Chondrocyte (in vitro differentiated cells): Measurements from ENCODE around the gene FOXP4. TPM values are rescaled to one million over a fixed set of nuclear protein-coding genes. Genes with fewer than 3 reads are reported as not detected.

Experiments used
- DNase-seq: peaks from one replicate; pipeline ENCODE4 v3.0.0; 2021; ENCODE audit warnings: mixed read lengths, low spot score
- H3K27ac Mint-ChIP-seq: one replicate; pipeline ENCODE4 v1.8.0; 2021; ENCODE audit warnings: mild to moderate bottlenecking, moderate library complexity, mixed read lengths; ENCODE audit not compliant: unreplicated experiment
- H3K27me3 Mint-ChIP-seq: 2 replicates; pipeline ENCODE4 v1.8.0; 2021; ENCODE audit warnings: low read depth, mixed read lengths
- H3K36me3 Mint-ChIP-seq: 2 replicates; pipeline ENCODE4 v1.8.0; 2021; ENCODE audit warnings: low read depth, mixed read lengths
- H3K4me1 Mint-ChIP-seq: 2 replicates; pipeline ENCODE4 v1.8.0; 2021; ENCODE audit warnings: low read depth, mild to moderate bottlenecking, mixed read lengths
- H3K4me3 Mint-ChIP-seq: one replicate; pipeline ENCODE4 v1.8.0; 2021; ENCODE audit warnings: mild to moderate bottlenecking, moderate library complexity, mixed read lengths; ENCODE audit not compliant: unreplicated experiment
- H3K9me3 Mint-ChIP-seq: 2 replicates; pipeline ENCODE4 v1.8.0; 2021; ENCODE audit warnings: low read depth, mixed read lengths
- CTCF ChIP-seq: fragments of 200-600 bp; sonication (generic); IDR thresholded peaks from 2 replicates; pipeline ENCODE4 v1.5.0; 2021; ENCODE audit warnings: antibody characterized with exemption, mild to moderate bottlenecking, moderate library complexity
- total RNA-seq: library from RNA; stranded (reverse); gene quantifications from 3 replicates; pipeline ENCODE4 v1.2.1, GENCODE V29; 2021

Gene FOXP4
- total RNA-seq, 1 donor from 2014 or later, result 18.6 TPM

- H3K4me1 Mint-ChIP-seq, result peaks cover 37% of the 10 kb centered on the region
- TF ChIP-seq CTCF, result no peak
- no peak overlapping the region for H3K27ac Mint-ChIP-seq
- H3K27me3 Mint-ChIP-seq, result no peaks in the 10 kb centered on the region
- no peaks in the 10 kb centered on the region for H3K9me3 Mint-ChIP-seq
- peak; percentile 14 for DNase-seq
- no peak overlapping the region for H3K4me3 Mint-ChIP-seq
- no peaks in the 10 kb centered on the region for H3K36me3 Mint-ChIP-seq
These were observed 87.0 kb downstream of the FOXP4 start for GRCh38 chr6:41633056-41633634.

GRCh38 chr6:41634657-41635056, 88.5 kb downstream of the FOXP4 start:
- no peaks in the 10 kb centered on the region for H3K27me3 Mint-ChIP-seq
- H3K9me3 Mint-ChIP-seq, result no peaks in the 10 kb centered on the region
- peak overlapping the region; percentile 27 for H3K4me3 Mint-ChIP-seq
- DNase-seq, result peak; percentile 68
- no peak for TF ChIP-seq CTCF
- no peaks in the 10 kb centered on the region for H3K36me3 Mint-ChIP-seq
- H3K4me1 Mint-ChIP-seq, result peaks cover 46% of the 10 kb centered on the region
- peak overlapping the region; percentile 94 for H3K27ac Mint-ChIP-seq

- H3K4me1 Mint-ChIP-seq, result peaks cover 53% of the 10 kb centered on the region
- no peak overlapping the region for H3K4me3 Mint-ChIP-seq
- H3K27me3 Mint-ChIP-seq, result no peaks in the 10 kb centered on the region
- H3K27ac Mint-ChIP-seq, result peak overlapping the region; percentile 94
- no peak for TF ChIP-seq CTCF
- H3K36me3 Mint-ChIP-seq, result no peaks in the 10 kb centered on the region
- DNase-seq, result peak; percentile 58
- no peaks in the 10 kb centered on the region for H3K9me3 Mint-ChIP-seq
These were observed 89.2 kb downstream of the FOXP4 start for GRCh38 chr6:41635365-41635764.

- TF ChIP-seq CTCF, result no peak
- Mint-ChIP-seq H3K9me3 (no peaks in the 10 kb centered on the region), H3K36me3 (no peaks in the 10 kb centered on the region), H3K4me3 (peak overlapping the region; percentile 61), H3K27me3 (no peaks in the 10 kb centered on the region), H3K27ac (peak overlapping the region; percentile 22), H3K4me1 (peaks cover 66% of the 10 kb centered on the region)
- peak; percentile 91 for DNase-seq
These were observed 90.6 kb downstream of the FOXP4 start for GRCh38 chr6:41636833-41637193.

GRCh38 chr6:41637194-41638001, 91.2 kb downstream of the FOXP4 start:
- peaks cover 72% of the 10 kb centered on the region for H3K4me1 Mint-ChIP-seq
- no peaks in the 10 kb centered on the region for H3K9me3 Mint-ChIP-seq
- no peaks in the 10 kb centered on the region for H3K27me3 Mint-ChIP-seq
- peak overlapping the region; percentile 84 for H3K27ac Mint-ChIP-seq
- DNase-seq, result peak; percentile 87
- TF ChIP-seq CTCF, result no peak
- H3K4me3 Mint-ChIP-seq, result peak overlapping the region; percentile 87
- no peaks in the 10 kb centered on the region for H3K36me3 Mint-ChIP-seq
